ENCODE measurements around the gene RHEBL1. TPM values are rescaled to one million over a fixed set of nuclear protein-coding genes. Genes with fewer than 3 reads are reported as not detected.
A peak's percentile ranks its signal among the peaks of the same experiment; 100 is the strongest.

RHEBL1 gene
- polyA plus RNA-seq, 3 donors = 1.6 to 2.2 (median 2.1) TPM

DNA sequence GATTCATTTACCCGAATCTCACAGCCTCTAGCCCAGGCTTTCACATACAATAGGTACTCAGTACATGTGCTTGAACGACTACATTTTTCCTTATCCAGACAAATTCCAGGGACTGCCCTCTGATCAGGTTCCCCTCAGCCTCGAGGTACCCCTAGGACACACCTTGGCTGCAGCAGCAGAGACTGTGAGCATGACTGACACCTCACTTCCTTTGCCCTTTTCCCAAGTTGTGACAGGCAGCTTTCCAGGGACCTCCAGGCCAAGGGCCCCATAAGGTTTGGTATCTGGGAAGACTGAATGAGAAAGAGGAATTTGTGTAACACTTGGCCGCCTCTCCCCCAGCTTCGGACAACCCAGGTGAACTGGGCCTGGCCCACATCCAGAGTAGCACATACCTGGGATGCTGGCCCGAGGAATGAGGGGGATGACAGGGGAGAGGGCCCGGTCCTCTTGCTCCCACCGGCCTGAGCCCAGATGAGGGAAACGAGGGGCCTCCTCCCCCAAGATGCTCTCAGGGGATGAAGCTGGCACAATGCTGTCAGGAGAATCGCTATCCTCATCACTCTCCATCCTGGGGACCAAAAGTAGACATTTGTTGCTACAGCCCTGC lies 41.0 kb downstream of the RHEBL1 start:
- DNase-seq (ENCODE audit: extremely low read depth in 1 of 11, low read depth in 9 of 11, low spot score in 4 of 11) = no peak

DNA sequence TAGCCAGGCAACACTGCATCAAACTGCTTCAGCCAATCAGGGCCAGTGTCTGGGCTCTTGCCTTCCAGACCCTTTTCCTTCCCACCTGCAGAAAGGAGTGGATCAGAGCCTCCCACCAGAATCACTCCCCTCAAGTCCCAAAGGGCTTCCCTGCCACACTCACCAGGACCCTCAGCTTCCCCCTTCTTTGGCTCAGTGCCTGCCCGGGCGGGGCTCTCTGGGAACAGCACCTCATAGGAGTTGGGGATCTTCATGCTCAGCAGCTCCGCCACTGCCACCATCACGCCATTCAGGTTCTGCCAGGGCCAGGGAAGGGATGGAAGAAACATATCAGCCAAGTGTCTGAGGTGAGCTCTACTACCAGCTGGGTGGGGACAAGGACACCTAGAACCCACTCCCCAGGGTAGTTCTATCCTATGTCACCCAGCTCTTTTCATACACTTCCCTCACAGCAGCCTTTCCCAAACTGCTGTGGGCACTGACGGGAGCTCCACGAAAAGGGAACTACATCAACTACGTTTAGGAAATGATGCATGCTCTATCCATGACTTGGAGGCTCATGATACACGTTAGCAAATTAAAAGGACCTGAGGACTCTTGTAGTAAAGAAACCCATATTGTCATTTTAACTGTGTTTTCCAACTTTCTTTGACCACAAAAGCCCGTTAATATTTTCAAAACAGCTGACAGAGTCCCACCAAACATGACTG lies 41.8 kb downstream of the RHEBL1 start:
- no peak for DNase-seq (ENCODE audit: extremely low read depth in 1 of 11, low read depth in 9 of 11, low spot score in 4 of 11)

DNA sequence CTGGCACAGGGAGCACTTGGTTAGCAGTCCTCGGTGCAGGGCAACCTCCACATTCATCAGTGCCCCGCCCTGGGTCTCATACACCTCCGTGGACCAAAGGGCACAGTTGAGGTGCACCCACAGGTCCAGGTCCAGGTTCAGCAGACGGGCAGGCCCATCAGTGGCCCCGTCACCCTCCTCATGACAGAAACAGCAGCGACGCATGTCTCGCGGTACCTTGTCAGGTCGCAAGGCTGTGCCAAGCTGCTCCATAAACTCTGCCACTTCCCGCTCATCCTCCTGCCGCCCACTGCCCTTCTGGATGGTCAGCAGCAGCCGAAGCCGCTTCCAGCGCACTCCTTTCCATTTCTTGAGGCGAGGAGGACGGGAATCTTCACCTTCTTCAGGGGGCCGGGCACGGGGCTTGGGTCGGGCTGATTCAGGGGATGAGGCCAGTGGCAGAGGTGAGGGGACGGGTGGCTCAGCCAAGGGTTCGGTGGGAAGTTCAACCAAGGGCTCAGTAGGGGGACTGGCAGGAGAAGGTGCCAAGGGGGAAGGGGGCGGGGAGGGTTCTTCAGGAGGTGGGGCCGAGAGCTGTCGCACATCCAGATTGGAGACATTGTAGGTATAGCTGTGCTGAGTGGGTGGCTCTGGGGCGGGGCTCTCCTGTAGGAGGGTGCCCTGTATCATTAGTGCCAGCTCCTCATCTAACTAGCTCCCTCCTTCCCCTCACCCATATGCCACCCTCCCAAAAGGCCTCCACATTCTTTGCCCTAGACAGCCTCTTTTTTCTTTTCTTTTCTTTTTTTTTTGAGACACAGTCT lies 42.9 kb downstream of the RHEBL1 start:
- DNase-seq (ENCODE audit: extremely low read depth in 1 of 11, low read depth in 9 of 11, low spot score in 4 of 11) = no peak

DNA sequence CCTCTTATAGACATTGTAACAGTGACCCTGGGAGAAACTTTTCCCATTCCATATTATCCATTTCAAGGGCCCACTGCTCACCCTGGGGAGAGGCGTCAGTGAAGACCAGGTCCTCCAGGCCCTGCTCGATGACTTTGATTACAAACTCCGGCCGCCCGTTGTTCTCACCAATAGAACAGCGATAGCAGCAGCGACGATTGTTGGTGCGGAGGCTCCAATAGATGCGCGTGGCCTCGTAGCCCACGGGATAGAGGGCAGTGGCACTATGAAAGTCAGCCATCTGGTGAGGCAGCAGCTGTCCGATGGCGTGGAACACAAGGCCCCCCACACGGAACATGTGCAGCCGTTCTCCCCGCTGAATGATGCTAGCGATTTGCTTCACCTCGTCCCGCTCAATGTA lies 43.7 kb downstream of the RHEBL1 start:
- DNase-seq (ENCODE audit: extremely low read depth in 1 of 11, low read depth in 9 of 11, low spot score in 4 of 11) = no peak

GRCh38 chr12:49025463-49025862 lies 44.3 kb downstream of the RHEBL1 start:
- no peak for DNase-seq (ENCODE audit: extremely low read depth in 1 of 11, low read depth in 9 of 11, low spot score in 4 of 11)

GRCh38 chr12:49024543-49024942 lies 45.2 kb downstream of the RHEBL1 start:
- DNase-seq (ENCODE audit: extremely low read depth in 1 of 11, low read depth in 9 of 11, low spot score in 4 of 11) = no peak

DNA sequence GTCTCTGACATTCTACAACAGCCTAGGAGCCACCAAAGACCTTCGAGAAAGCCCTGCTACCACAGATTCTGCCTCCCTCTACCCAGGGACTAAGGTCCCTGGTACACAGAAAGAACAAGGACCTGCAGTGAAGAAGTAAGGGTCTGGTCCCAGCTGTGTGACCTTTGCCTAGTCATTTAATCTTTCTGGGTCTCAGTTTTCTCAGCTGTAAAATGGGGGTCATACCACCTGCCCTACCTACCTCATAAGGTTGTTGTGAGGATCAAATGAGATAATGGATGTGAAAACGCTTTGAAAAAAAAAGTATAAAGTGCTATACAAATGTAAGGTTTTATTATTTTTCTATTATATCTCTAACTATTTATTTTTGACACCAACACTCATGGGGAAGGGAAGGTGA lies 46.0 kb downstream of the RHEBL1 start:
- DNase-seq (ENCODE audit: extremely low read depth in 1 of 11, low read depth in 9 of 11, low spot score in 4 of 11) = no peak

- DNase-seq (ENCODE audit: extremely low read depth in 1 of 11, low read depth in 9 of 11, low spot score in 4 of 11) = no peak
Measured at GRCh38 chr12:49022558-49023178, 47.1 kb downstream of the RHEBL1 start.

DNA sequence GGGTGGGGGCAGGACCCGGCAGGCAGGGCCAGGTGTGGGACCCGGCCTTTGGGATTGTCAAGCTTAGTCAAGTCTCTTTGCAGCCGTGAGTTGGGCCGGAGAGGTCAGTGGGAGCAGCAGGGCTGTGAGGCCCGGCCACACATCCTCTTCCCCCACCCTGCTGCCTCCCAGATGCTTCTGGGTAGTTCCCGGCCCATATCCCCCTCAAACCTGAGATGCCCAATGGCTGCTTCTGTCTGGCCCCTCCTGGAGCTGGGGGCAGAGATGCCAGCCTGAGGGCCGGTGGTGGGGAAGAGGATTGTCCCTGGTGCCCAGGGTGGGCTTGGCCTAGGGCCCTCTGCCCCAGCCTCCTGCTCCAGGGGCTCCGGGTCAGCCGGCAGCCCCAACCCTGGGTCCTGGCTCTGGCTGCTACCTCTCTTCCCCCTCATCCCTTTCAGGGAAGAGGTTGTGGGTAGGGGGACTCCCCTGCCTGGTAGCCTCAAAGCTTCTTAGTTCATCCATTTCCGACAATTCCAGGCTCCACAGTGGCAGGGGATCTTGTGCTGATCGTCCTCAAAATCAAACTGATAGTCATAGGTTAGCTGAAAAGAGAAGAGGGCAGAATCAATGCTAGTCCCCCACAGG lies 48.4 kb downstream of the RHEBL1 start:
- no peak for DNase-seq (ENCODE audit: extremely low read depth in 1 of 11, low read depth in 9 of 11, low spot score in 4 of 11)

- no peak for DNase-seq (ENCODE audit: extremely low read depth in 1 of 11, low read depth in 9 of 11, low spot score in 4 of 11)
Measured at GRCh38 chr12:49020441-49020840, 49.3 kb downstream of the RHEBL1 start.

DNA sequence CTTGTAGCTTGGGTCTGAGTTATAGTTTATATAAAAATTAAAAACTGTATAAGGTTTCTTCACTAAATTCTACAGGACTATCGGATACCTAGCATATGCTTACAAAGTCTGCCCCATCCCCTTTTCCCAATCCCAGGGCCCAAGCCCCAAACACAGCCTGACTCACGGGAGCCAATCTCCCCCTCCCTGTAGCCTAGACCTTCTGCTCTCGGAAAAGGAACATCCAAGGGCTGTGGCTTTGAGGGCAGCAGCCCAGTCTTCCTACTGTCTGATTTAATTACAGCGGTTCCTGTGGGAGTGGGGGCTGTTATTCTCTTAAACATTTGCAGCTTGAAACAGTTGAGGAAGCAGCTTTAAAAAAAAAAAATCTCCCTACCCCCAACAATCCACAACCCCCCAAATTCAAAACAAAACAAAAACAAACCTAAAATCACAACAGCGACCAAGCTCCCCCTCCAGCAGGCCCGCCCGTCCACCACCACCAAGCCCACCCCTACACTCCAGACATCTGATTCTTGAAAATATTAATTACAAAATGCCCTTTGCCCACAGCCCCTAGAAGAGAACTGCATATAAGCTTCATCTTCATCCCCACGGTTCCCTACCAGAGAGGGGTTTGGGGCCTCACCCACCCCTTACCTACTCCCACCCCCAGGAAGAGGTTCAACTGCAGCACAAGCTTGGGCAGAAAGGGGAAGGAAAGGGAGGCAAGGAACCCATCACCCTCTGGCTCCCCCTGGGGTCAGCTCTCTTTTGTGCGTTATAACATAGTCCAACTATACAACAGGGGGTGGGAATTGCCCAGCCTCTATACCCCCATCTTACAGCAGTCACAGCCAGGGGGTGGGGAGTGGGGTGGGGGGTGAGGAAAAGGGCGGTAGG lies 50.1 kb downstream of the RHEBL1 start:
- DNase-seq (ENCODE audit: extremely low read depth in 1 of 11, low read depth in 9 of 11, low spot score in 4 of 11) = peak in 1 of 11 donors; percentile 21

DNA sequence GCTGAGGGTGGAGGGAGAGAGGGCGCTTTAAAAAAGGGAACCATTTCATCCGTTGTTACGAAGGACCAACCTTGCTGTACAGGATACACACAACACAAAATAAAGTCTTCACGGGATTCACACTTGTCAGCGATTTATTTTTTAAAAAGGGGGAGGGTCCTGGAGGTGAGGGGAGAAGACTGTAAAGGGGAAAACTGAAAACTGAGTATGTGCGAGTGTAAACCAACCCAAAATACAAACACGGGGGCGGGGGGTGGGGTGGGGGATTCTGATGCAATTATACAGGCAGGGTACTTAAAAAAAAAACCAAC lies 50.7 kb downstream of the RHEBL1 start:
- DNase-seq (ENCODE audit: extremely low read depth in 1 of 11, low read depth in 9 of 11, low spot score in 4 of 11) = no peak

DNA sequence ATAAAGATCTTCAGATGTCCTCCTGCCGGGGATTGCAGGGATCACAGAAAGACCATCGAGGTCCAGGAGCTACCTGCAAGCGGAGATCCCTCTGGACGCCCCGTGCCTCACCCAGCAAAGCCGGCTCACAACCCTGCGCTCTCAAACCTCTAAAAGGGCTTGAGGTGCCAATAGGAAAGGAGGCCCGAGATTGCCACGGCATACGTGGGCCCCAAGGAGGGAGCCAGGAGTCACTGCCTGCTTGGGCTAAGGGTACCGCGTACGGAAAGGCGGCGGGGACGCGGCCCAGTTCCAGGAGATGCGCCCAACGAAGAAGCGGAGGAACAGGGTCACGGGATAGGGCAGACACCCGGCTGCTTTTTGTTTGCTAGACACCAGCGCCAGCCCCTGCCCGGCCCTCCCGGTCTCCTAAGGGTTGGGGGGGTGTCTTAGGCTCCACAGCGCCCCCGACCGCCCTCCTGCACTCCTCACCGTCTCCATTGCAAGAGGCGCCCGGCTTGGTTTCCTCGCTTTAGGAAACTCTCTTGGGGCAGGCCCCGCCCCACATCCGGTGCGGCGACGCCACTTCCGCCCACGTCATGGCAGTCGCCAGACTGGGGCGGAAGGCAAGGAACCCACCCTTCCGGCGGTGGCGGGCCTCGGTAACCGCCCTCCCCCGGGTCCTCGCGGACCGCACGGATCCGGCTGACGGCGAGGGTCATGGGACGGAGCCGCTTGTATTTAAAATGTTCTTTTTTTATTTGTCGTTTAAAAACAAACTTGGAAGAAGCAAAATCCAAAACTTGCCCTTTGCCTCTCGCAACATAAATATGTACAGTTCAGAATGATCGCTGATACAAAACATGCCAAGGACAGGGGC lies 51.3 kb downstream of the RHEBL1 start, which contains the start of gene PRKAG1:
TSS of gene PRKAG1 (minus strand) at position 516 of the 859 bp plus-strand sequence. CDS start at position 480, 36 bp downstream.
- DNase-seq (ENCODE audit: extremely low read depth in 1 of 11, low read depth in 9 of 11, low spot score in 4 of 11) = peak; percentile 90 to 97 (median 95)

- no peak for DNase-seq (ENCODE audit: extremely low read depth in 1 of 11, low read depth in 9 of 11, low spot score in 4 of 11)
Measured at GRCh38 chr12:49017891-49018260, 51.9 kb downstream of the RHEBL1 start.

- no peak for DNase-seq (ENCODE audit: extremely low read depth in 1 of 11, low read depth in 9 of 11, low spot score in 4 of 11)
Measured at GRCh38 chr12:49015196-49015595, 54.6 kb downstream of the RHEBL1 start.

All from renal cortex interstitium (tissue), 11 donors.